ENCODE results near the gene TMEM139.

TMEM139 gene

GRCh38 chr7:143329471-143330170, 44.9 kb downstream of the TMEM139 start:
- no peak for DNase-seq

- no peak for DNase-seq
Measured at GRCh38 chr7:143331179-143331801, 46.5 kb downstream of the TMEM139 start.

- DNase-seq, result no peak
Measured at GRCh38 chr7:143334244-143334643, 49.5 kb downstream of the TMEM139 start.

- DNase-seq, result no peak
Measured at GRCh38 chr7:143337216-143337615, 52.5 kb downstream of the TMEM139 start.
